DND-41 (cell line): Measurements from ENCODE around the gene BCR.

Experiments used
- ATAC-seq: fragments of 200-7000 bp; cut with Tn5 transposase; 3 replicates; pipeline ENCODE4 v1.9.1; 2021; ENCODE audit warnings: low read depth; ENCODE audit not compliant: insufficient read depth
- DNase-seq: peaks from one replicate; pipeline ENCODE4 v3.0.0-alpha.2; 2020
- H2AFZ ChIP-seq: 2 replicates; pipeline ENCODE4 v1.6.0; 2012; ENCODE audit warnings: low read depth, low read length
- H3K27ac ChIP-seq: 2 replicates; pipeline ENCODE4 v1.5.1; 2012; ENCODE audit warnings: low read length, inconsistent platforms
- H3K27me3 ChIP-seq: fragments of 200-600 bp; sonication (generic); 2 replicates; pipeline ENCODE4 v1.6.0; 2012; ENCODE audit warnings: low read length, mild to moderate bottlenecking, inconsistent platforms; ENCODE audit not compliant: insufficient read depth, poor library complexity
- H3K36me3 ChIP-seq: 2 replicates; pipeline ENCODE4 v1.5.1; 2012; ENCODE audit warnings: low read length, inconsistent platforms; ENCODE audit not compliant: insufficient read depth
- H3K4me1 ChIP-seq: 2 replicates; pipeline ENCODE4 v1.5.1; 2012; ENCODE audit warnings: mild to moderate bottlenecking, low read length; ENCODE audit not compliant: insufficient read depth
- H3K4me2 ChIP-seq: 2 replicates; pipeline ENCODE4 v1.6.0; 2012; ENCODE audit warnings: mild to moderate bottlenecking, moderate library complexity, low read length, inconsistent platforms; ENCODE audit not compliant: insufficient read depth
- H3K4me3 ChIP-seq, 2 experiments: fragments of 200-600 bp in 1 of 2; shearing (Covaris generic) in 1 of 2; 2 replicates each; pipeline ENCODE4 v1.5.1; 2012 to 2016; ENCODE audit warnings: inconsistent platforms in 2 of 2, low read length in 2 of 2, mild to moderate bottlenecking in 2 of 2, low read depth in 1 of 2, moderate library complexity in 1 of 2
- H3K79me2 ChIP-seq: 2 replicates; pipeline ENCODE4 v1.6.0; 2012; ENCODE audit warnings: low read length, inconsistent platforms; ENCODE audit not compliant: insufficient read depth
- H3K9ac ChIP-seq: 2 replicates; pipeline ENCODE4 v1.6.0; 2012; ENCODE audit warnings: low read depth, mild to moderate bottlenecking, inconsistent platforms, low read length, moderate library complexity
- H3K9me3 ChIP-seq: 2 replicates; pipeline ENCODE4 v1.5.1; 2012; ENCODE audit warnings: low read length, moderate library complexity, mild to moderate bottlenecking, inconsistent platforms; ENCODE audit not compliant: insufficient read depth, severe bottlenecking
- H4K20me1 ChIP-seq: 2 replicates; pipeline ENCODE4 v1.6.0; 2012; ENCODE audit warnings: low read length; ENCODE audit not compliant: insufficient read depth
- CTCF ChIP-seq: IDR thresholded peaks from 2 replicates; pipeline ENCODE4 v1.5.1; 2012; ENCODE audit warnings: borderline replicate concordance, low read length, moderate library complexity, mild to moderate bottlenecking; ENCODE audit not compliant: poor library complexity, severe bottlenecking; ENCODE audit errors: extremely low read depth
- EZH2 ChIP-seq: IDR thresholded peaks from 3 replicates; pipeline ENCODE4 v1.6.1; 2012; ENCODE audit warnings: borderline replicate concordance, low read depth, mild to moderate bottlenecking, moderate library complexity, low read length, inconsistent platforms; ENCODE audit not compliant: severe bottlenecking

The BCR gene

DNA sequence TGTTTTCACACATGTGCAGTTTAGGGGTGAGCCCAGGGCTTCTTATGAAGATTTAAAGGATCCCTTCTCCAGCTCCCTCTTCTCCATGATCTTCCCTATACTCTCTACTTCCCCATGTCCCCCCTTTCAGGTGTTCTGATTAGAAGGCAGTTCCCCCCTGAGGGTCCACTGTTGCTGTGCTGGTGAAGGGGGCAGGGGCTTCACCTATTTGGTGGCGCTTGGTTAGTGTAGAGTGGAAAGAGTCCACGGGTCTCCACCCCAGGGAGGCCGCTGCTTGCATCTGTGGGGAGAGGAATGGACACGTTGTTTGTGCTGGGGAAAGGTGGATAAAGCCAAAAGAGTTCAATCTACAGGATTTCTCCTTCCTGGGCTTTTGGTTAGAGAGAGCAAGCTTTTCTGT lies 49.3 kb downstream of the BCR start:
- Histone ChIP-seq H3K27ac (no peak overlapping the region; the same call in 1 of the 2 replicates), H3K4me1 (peaks cover 29% of the 10 kb centered on the region), H3K27me3 (no peaks in the 10 kb centered on the region), H3K4me3 (no peak overlapping the region), H3K36me3 (peaks cover 23% of the 10 kb centered on the region), H3K79me2 (peaks cover 99% of the 10 kb centered on the region), H3K9ac (no peak overlapping the region), H4K20me1 (peaks cover 30% of the 10 kb centered on the region; the same call in 1 of the 2 replicates), H3K9me3 (peaks cover 17% of the 10 kb centered on the region), H3K4me2 (no peak overlapping the region), H2AFZ (no peak overlapping the region)
- TF ChIP-seq CTCF (no peak), EZH2 (no peak)
- ATAC-seq (no peak), DNase-seq (no peak)

DNA sequence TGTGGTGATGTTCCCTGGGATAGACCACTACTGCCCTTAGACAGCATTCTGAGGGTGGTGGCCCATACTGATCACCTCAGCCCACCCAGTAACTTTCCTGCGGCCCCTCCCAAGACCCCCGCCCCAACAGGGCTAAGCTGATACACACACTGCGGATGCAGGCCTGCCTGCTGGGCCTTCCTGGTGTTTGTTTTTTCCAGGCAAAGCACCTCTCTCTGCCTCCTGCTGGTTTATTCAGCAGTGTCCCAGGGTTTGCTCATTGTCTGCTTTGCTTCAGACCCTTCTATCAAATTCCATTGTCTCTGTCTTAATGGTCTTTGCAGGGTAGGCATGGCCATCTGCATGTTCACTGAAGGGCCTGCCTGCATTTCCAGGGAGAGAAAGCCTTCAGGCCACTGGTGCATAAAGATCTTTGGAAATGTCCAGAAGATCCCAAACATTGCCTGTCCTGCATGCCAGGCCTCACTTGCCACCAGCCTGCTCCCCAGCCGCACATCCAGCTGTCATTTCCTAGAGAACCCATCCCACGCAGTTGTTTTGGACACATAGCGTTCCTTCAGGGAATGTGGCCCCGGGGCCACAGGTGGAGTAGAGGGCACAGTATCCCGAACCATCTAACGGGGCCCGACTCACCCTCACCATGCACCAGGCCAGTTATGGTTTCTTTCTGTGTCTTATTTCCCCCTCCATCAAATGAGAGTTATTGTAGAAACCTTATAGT lies 50.2 kb downstream of the BCR start:
- Histone ChIP-seq H3K27me3 (no peaks in the 10 kb centered on the region), H3K27ac (no peak overlapping the region), H3K79me2 (peaks cover 95% of the 10 kb centered on the region), H2AFZ (no peak overlapping the region), H3K4me1 (peaks cover 20% of the 10 kb centered on the region), H4K20me1 (peaks cover 30% of the 10 kb centered on the region; the same call in 1 of the 2 replicates), H3K9ac (no peak overlapping the region), H3K36me3 (peaks cover 23% of the 10 kb centered on the region), H3K4me2 (no peak overlapping the region), H3K9me3 (peaks cover 17% of the 10 kb centered on the region), H3K4me3 (no peak overlapping the region)
- no peak for TF ChIP-seq CTCF
- TF ChIP-seq EZH2: no peak
- DNase-seq (no peak), ATAC-seq (no peak)

DNA sequence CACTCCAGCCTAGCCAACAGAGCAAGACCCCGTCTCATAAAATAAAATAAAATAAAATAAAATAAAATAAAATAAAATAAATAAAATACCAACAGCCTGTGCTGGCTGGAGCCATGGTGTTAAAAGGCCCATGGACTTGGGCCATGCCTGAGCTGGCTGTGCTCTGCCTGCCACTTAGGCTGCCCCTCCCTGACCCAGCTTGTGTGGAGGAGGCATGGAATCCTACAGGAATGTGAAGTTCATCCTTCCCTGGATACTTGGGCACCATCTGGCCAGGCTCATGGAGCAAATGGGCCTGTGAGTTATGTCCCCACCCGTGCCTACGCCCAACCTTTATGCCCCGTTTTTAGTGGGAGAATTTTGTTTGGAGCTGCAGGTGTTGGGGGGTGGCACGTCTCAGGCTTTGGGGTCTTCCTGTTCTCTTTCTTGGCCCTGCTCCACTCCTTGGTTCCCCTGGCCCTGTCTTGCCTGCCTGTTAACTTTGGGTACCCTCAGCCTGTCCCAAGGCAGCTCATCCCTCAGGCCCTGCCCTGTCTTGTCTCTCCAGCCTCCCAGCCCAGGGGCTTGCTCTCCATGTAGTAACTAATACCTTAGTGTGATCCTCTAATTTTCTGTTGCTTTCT lies 51.3 kb downstream of the BCR start:
- H3K27me3 ChIP-seq: no peaks in the 10 kb centered on the region
- no peak overlapping the region for H3K4me3 ChIP-seq
- H3K27ac ChIP-seq: no peak overlapping the region
- ATAC-seq (no peak), DNase-seq (no peak)
- no peak overlapping the region for H3K9ac ChIP-seq
- peaks cover 95% of the 10 kb centered on the region for H3K79me2 ChIP-seq
- H3K9me3 ChIP-seq: peaks cover 17% of the 10 kb centered on the region
- peaks cover 38% of the 10 kb centered on the region for H4K20me1 ChIP-seq
- peaks cover 23% of the 10 kb centered on the region for H3K36me3 ChIP-seq
- no peak overlapping the region for H3K4me2 ChIP-seq
- no peak overlapping the region for H2AFZ ChIP-seq
- H3K4me1 ChIP-seq: peaks cover 9% of the 10 kb centered on the region
- no peak for TF ChIP-seq EZH2
- TF ChIP-seq CTCF: no peak
